Activated CD8-positive, alpha-beta T cell treated with anti-CD3 and anti-CD28 coated beads for 36 hours (primary cell): Measurements from ENCODE around the gene LBHD2. TPM values are rescaled to one million over a fixed set of nuclear protein-coding genes. Genes with fewer than 3 reads are reported as not detected.

ENCODE experiments used
- ATAC-seq: fragments of 200-7000 bp; cut with Tn5 transposase; one replicate; pipeline ENCODE4 v1.10.0; 2021; ENCODE audit warnings: mild to moderate bottlenecking, moderate library complexity
- CTCF ChIA-PET: fragments of 350-600 bp; sonication (Branson Sonifier 250); formaldehyde crosslinking; loops from one replicate; lab custom pipeline; 2021; ENCODE audit warnings: antibody characterized with exemption; lab: Charles Lee
- POLR2A ChIA-PET: fragments of 350-600 bp; sonication (Branson Sonifier 250); formaldehyde crosslinking; loops from one replicate; lab custom pipeline; 2021; ENCODE audit warnings: antibody characterized with exemption; lab: Charles Lee
- DNase-seq: peaks from one replicate; pipeline ENCODE4 v3.0.0-alpha.2; 2020
- H3K27ac Mint-ChIP-seq: one replicate; pipeline ENCODE4 v1.8.0; 2021; ENCODE audit warnings: mild to moderate bottlenecking, mixed read lengths
- H3K27me3 Mint-ChIP-seq: one replicate; pipeline ENCODE4 v1.8.0; 2021; ENCODE audit warnings: mixed read lengths
- H3K36me3 Mint-ChIP-seq: one replicate; pipeline ENCODE4 v1.8.0; 2021; ENCODE audit warnings: low read depth, mixed read lengths
- H3K4me1 Mint-ChIP-seq: one replicate; pipeline ENCODE4 v1.8.0; 2021; ENCODE audit warnings: low read depth, mixed read lengths
- H3K4me3 Mint-ChIP-seq: one replicate; pipeline ENCODE4 v1.8.0; 2021; ENCODE audit warnings: mild to moderate bottlenecking, moderate library complexity, mixed read lengths
- H3K9me3 Mint-ChIP-seq: one replicate; pipeline ENCODE4 v1.8.0; 2021; ENCODE audit warnings: mixed read lengths
- CTCF ChIP-seq: fragments of 200-600 bp; IDR thresholded peaks from one replicate; pipeline ENCODE4 v1.8.0; 2022; ENCODE audit warnings: antibody characterized with exemption, mild to moderate bottlenecking
- intact Hi-C: fragments of 100-400 bp; cut with micrococcal nuclease; formaldehyde crosslinking; loops from one replicate; pipeline ENCODE4 v1.10.0; 2022
- total RNA-seq, 2 experiments: library from RNA; stranded (reverse); gene quantifications; one replicate each; pipeline ENCODE4 v1.2.3, GENCODE V29; 2021

The LBHD2 gene
- total RNA-seq, 2 experiments from 2014 or later, result not detected

- intact Hi-C loops, result no loop called here
- ChIA-PET CTCF (interaction anchor here (1.1 to 2.3 kb wide), 4 partner anchors 10 to 99 kb away, joined by 3 to 9 read pairs (median 4); no protein-coding TSS in a partner anchor), POLR2A (no interaction called here)
These were observed 2.8 kb downstream of the LBHD2 start for GRCh38 chr14:103086771-103087342.

GRCh38 chr14:103087343-103087835 lies 3.4 kb downstream of the LBHD2 start:
- H3K27ac Mint-ChIP-seq, result no peak overlapping the region
- CTCF ChIA-PET, result interaction anchor here (1.1 to 2.3 kb wide), 4 partner anchors 11 to 99 kb away, joined by 3 to 9 read pairs (median 4); no protein-coding TSS in a partner anchor
- DNase-seq (no peak), ATAC-seq (no peak)
- intact Hi-C loops, result no loop called here
- H3K36me3 Mint-ChIP-seq, result no peaks in the 10 kb centered on the region
- H3K9me3 Mint-ChIP-seq, result no peaks in the 10 kb centered on the region
- H3K4me1 Mint-ChIP-seq, result peaks cover 4% of the 10 kb centered on the region
- no peak overlapping the region for H3K4me3 Mint-ChIP-seq
- POLR2A ChIA-PET, result no interaction called here
- no peak for TF ChIP-seq CTCF
- H3K27me3 Mint-ChIP-seq, result peaks cover 11% of the 10 kb centered on the region

More at GRCh38 chr14:103086771-103087342, 2.8 kb downstream of the LBHD2 start:
- ATAC-seq (no peak), DNase-seq (no peak)
- Mint-ChIP-seq H3K27ac (no peak overlapping the region), H3K27me3 (peaks cover 11% of the 10 kb centered on the region), H3K4me3 (no peak overlapping the region), H3K9me3 (no peaks in the 10 kb centered on the region), H3K36me3 (no peaks in the 10 kb centered on the region), H3K4me1 (peaks cover 4% of the 10 kb centered on the region)
- TF ChIP-seq CTCF, result no peak

- no peak overlapping the region for H3K4me3 Mint-ChIP-seq
- H3K27me3 Mint-ChIP-seq, result peaks cover 11% of the 10 kb centered on the region
- POLR2A ChIA-PET, result no interaction called here
- H3K4me1 Mint-ChIP-seq, result peaks cover 4% of the 10 kb centered on the region
- TF ChIP-seq CTCF, result no peak
- H3K36me3 Mint-ChIP-seq, result no peaks in the 10 kb centered on the region
- H3K9me3 Mint-ChIP-seq, result no peaks in the 10 kb centered on the region
- DNase-seq (no peak), ATAC-seq (no peak)
- intact Hi-C loops, result no loop called here
- no peak overlapping the region for H3K27ac Mint-ChIP-seq
- CTCF ChIA-PET, result interaction anchor here (1.0 to 2.3 kb wide), 2 partner anchors 16 to 149 kb away, joined by 3 to 9 read pairs; no protein-coding TSS in a partner anchor
These were observed 4.9 kb downstream of the LBHD2 start for GRCh38 chr14:103088921-103089320.

- CTCF ChIA-PET, result no interaction called here
- TF ChIP-seq CTCF, result no peak
- no peak overlapping the region for H3K4me3 Mint-ChIP-seq
- no peak overlapping the region for H3K27ac Mint-ChIP-seq
- peaks cover 4% of the 10 kb centered on the region for H3K4me1 Mint-ChIP-seq
- DNase-seq (no peak), ATAC-seq (no peak)
- no peaks in the 10 kb centered on the region for H3K9me3 Mint-ChIP-seq
- POLR2A ChIA-PET, result no interaction called here
- no peaks in the 10 kb centered on the region for H3K36me3 Mint-ChIP-seq
- H3K27me3 Mint-ChIP-seq, result peaks cover 8% of the 10 kb centered on the region
- intact Hi-C loops, result loop anchor here (10.0 kb wide), 1 partner anchor 395 kb away; no protein-coding TSS in a partner anchor
These were observed 5.7 kb downstream of the LBHD2 start for GRCh38 chr14:103089386-103090335.
